Uterus (tissue), 2 donors: ENCODE measurements around the gene ZNF609.

Source experiments
- CTCF ChIP-seq, 4 experiments: fragments of 200-600 bp in 2 of 4; fragments of 450-650 bp in 2 of 4; sonication (generic) in 2 of 4; IDR thresholded peaks; one replicate each; pipeline ENCODE4 v1.5.1; 2016 to 2019; ENCODE audit warnings: antibody characterized with exemption in 4 of 4, mild to moderate bottlenecking in 2 of 4, moderate library complexity in 1 of 4
- POLR2A ChIP-seq, 2 donors: fragments of 450-650 bp; IDR thresholded peaks; one replicate each; pipeline ENCODE4 v1.6.1; 2016; ENCODE audit warnings: antibody characterized with exemption in 2 of 2, mild to moderate bottlenecking in 1 of 2, moderate library complexity in 1 of 2

DNA sequence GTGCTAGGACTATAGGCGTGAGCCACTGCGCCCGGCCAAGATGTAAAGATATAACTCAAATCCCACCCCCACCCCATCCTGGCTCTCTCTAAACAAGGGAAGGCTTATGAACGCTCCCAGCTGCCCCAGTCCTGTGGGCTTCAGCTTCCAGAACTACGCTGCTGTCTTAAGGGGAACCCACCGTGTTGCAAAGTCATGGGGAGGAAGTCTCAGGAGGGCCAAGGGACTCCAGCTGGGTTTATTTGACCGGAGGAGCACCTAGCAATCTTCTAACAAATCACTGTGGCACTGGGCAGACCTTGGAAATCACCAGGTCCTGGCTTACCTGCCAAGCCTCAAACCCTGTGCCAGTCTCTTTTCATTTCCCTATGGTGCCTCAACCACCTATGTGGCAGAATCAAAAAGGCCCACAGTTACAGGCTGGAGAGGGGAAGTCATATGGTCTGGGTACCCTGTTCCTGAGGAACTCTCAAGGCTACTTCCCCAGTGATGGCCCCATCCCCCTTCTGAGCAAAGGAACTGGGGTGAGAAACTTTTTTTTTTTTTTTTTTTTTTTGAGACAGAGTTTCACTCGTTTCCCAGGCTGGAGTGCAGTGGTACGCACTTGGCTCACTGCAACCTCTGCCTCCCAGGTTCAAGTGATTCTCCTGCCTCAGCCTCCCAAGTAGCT, 231.7 kb downstream of the ZNF609 start:
- TF ChIP-seq CTCF (IDR thresholded peaks at IDR 0.05) (no peak), POLR2A (IDR thresholded peaks at IDR 0.05) (no peak)
